K562 (cell line): ENCODE measurements around the gene POLR2C. TPM values are rescaled to one million over a fixed set of nuclear protein-coding genes. Genes with fewer than 3 reads are reported as not detected.

Experiments
- ARHGAP35 ChIP-seq: fragments of 450-650 bp; IDR thresholded peaks from 2 replicates; pipeline ENCODE4 v1.6.1; 2018; ENCODE audit not compliant: partially characterized antibody
- ARID3A ChIP-seq: IDR thresholded peaks from 2 replicates; pipeline ENCODE4 v1.6.1; 2012; ENCODE audit warnings: low read depth, low read length, improper control_type of control experiment, borderline replicate concordance
- BRD4 ChIP-seq: fragments of 200-600 bp; sonication (generic); IDR thresholded peaks from 2 replicates; pipeline ENCODE4 v1.6.1; 2017; ENCODE audit warnings: inconsistent platforms
- BRF2 ChIP-seq: IDR thresholded peaks from 3 replicates; pipeline ENCODE4 v1.6.1; 2011; ENCODE audit warnings: borderline replicate concordance, mild to moderate bottlenecking; ENCODE audit not compliant: insufficient read length, insufficient read depth
- CEBPZ ChIP-seq: fragments of 150-350 bp; IDR thresholded peaks from 2 replicates; pipeline ENCODE4 v1.6.1; 2014; ENCODE audit warnings: low read depth, mild to moderate bottlenecking, low read length, borderline replicate concordance
- E4F1 ChIP-seq: fragments of 250-450 bp; sonication (Bioruptor Pico); IDR thresholded peaks from 2 replicates; pipeline ENCODE4 v1.5.0; 2021; ENCODE audit warnings: mild to moderate bottlenecking, borderline replicate concordance
- ELK1 ChIP-seq: sonication (generic); formaldehyde crosslinking; IDR thresholded peaks from 2 replicates; pipeline ENCODE4 v1.8.1; 2022; ENCODE audit warnings: missing genetic modification reagents
- HEY1 ChIP-seq: fragments of 250-450 bp; sonication (Bioruptor Pico); IDR thresholded peaks from 2 replicates; pipeline ENCODE4 v1.5.0; 2020; ENCODE audit warnings: mild to moderate bottlenecking, moderate library complexity, borderline replicate concordance
- HMG20A ChIP-seq: fragments of 450-650 bp; formaldehyde crosslinking; conservative IDR thresholded peaks from 2 replicates; pipeline ENCODE4 v1.4.0; 2020; ENCODE audit warnings: mild to moderate bottlenecking, mixed read lengths
- RBM25 ChIP-seq: fragments of 200-400 bp; formaldehyde crosslinking; IDR thresholded peaks from 2 replicates; pipeline ENCODE4 v1.6.1; 2018; ENCODE audit warnings: low read length, low read depth, moderate library complexity; ENCODE audit not compliant: severe bottlenecking
- SAFB2 ChIP-seq: fragments of 200-400 bp; formaldehyde crosslinking; IDR thresholded peaks from 2 replicates; pipeline ENCODE4 v1.6.1; 2018; ENCODE audit warnings: borderline replicate concordance, low read length, low read depth, moderate library complexity; ENCODE audit not compliant: severe bottlenecking
- SRSF1 ChIP-seq: fragments of 200-400 bp; formaldehyde crosslinking; IDR thresholded peaks from 2 replicates; pipeline ENCODE4 v1.6.1; 2017; ENCODE audit warnings: mild to moderate bottlenecking, low read depth, low read length, moderate library complexity
- ZNF133 ChIP-seq: fragments of 250-450 bp; sonication (Bioruptor Pico); IDR thresholded peaks from 2 replicates; pipeline ENCODE4 v1.4.0; 2020; ENCODE audit warnings: mild to moderate bottlenecking
- ZNF41 ChIP-seq: fragments of 250-450 bp; sonication (Bioruptor Pico); conservative IDR thresholded peaks from 2 replicates; pipeline ENCODE4 v1.4.0; 2020; ENCODE audit warnings: mild to moderate bottlenecking
- ZNF655 ChIP-seq: fragments of 250-450 bp; sonication (Bioruptor Pico); IDR thresholded peaks from 2 replicates; pipeline ENCODE4 v1.5.0; 2021
- polyA plus RNA-seq, 8 experiments: library from polyadenylated mRNA; depleted of rRNA in 4 of 8; stranded (reverse) in 5 of 8; unstranded in 3 of 8; fragments of >200 nt; fragmentation: Nextera tagmentation in 2 of 8; fragmentation: Illumina TruSeq in 1 of 8; extraction: Ambion mirVana in 2 of 8; extraction: Trizol in 1 of 8; gene quantifications; 2 replicates each; pipeline versions ENCODE4 v1.2.1 to v1.2.3, GENCODE V29; 2011 to 2014; ENCODE audit warnings: inconsistent platforms in 1 of 8, missing spikeins in 1 of 8
- total RNA-seq, 7 experiments: library from RNA; depleted of rRNA in 6 of 7; stranded (reverse); fragments of >200 nt in 6 of 7; fragmentation: Illumina TruSeq in 2 of 7; extraction: Trizol in 2 of 7; gene quantifications; 2 replicates each; pipeline versions ENCODE4 v1.2.1 to v1.2.3, GENCODE V29; 2011 to 2021; ENCODE audit warnings: low replicate concordance in 1 of 7

POLR2C gene
- total and polyA plus RNA-seq, 9 of the 15 experiments (the other 6 are each of a cell fraction or from before 2014, with no cell fraction given): 70.3 to 163 (median 92.3) TPM

GRCh38 chr16:57462209-57462977 lies at the start of gene POLR2C (continued):
- TF ChIP-seq ZNF655 (no peak), SRSF1 (no peak), RBM25 (no peak), BRF2 (no peak), ZNF133 (no peak), BRD4 (no peak), HMG20A (CRISPR knock-in tag) (no peak), ZNF41 (CRISPR knock-in tag) (no peak), ARID3A (no peak), ARHGAP35 (no peak), SAFB2 (no peak), HEY1 (CRISPR knock-in tag) (no peak; the same call in 1 of the 2 replicates), E4F1 (CRISPR knock-in tag) (no peak), ELK1 (CRISPR knock-in tag) (no peak), CEBPZ (no peak)
